H1 (cell line): ENCODE results near the gene SEMA3E. TPM values are rescaled to one million over a fixed set of nuclear protein-coding genes. Genes with fewer than 3 reads are reported as not detected.

Experiments used
- CTCF ChIA-PET: fragments of 300-600 bp; sonication (Branson Sonifier 250); formaldehyde crosslinking; loops from one replicate; lab custom pipeline; 2021; ENCODE audit not compliant: partially characterized antibody; lab: Charles Lee
- POLR2A ChIA-PET: fragments of 300-600 bp; sonication (Branson Sonifier 250); formaldehyde crosslinking; loops from one replicate; lab custom pipeline; 2021; ENCODE audit warnings: inconsistent platforms; ENCODE audit not compliant: partially characterized antibody; lab: Charles Lee
- DNase-seq, 2 experiments: peaks; one replicate each; pipeline versions ENCODE4 v3.0.0 to v3.0.0-alpha.2; 2010 to 2022; ENCODE audit warnings: low spot score in 2 of 2, low read depth in 1 of 2, mixed read lengths in 1 of 2
- FAIRE-seq: peaks from 2 replicates; lab custom pipeline; 2011; peaks lifted over from hg19 to GRCh38; lab: Jason Lieb, UNC
- H2AFZ ChIP-seq: 2 replicates; pipeline ENCODE4 v1.8.1; 2012; ENCODE audit warnings: low read length, inconsistent platforms
- H2AK5ac ChIP-seq: 2 replicates; pipeline ENCODE4 v1.6.1; 2013; ENCODE audit warnings: low read depth, low read length
- H2BK120ac ChIP-seq: replicated peaks from 2 replicates; pipeline ENCODE3; 2013; ENCODE audit warnings: low read depth, low read length, inconsistent platforms
- H2BK12ac ChIP-seq: 2 replicates; pipeline ENCODE4 v1.6.1; 2013; ENCODE audit warnings: low read depth, low read length
- H2BK15ac ChIP-seq: 2 replicates; pipeline ENCODE4 v1.6.1; 2013; ENCODE audit warnings: low read length
- H2BK20ac ChIP-seq: 2 replicates; pipeline ENCODE4 v1.6.1; 2013; ENCODE audit warnings: low read length
- H2BK5ac ChIP-seq: 2 replicates; pipeline ENCODE4 v1.6.1; 2013; ENCODE audit warnings: low read depth, low read length
- H3K14ac ChIP-seq: 2 replicates; pipeline ENCODE4 v1.6.1; 2013; ENCODE audit warnings: inconsistent platforms; ENCODE audit not compliant: insufficient read length
- H3K18ac ChIP-seq: 2 replicates; pipeline ENCODE4 v1.6.1; 2013; ENCODE audit warnings: low read length; ENCODE audit errors: extremely low read depth
- H3K23ac ChIP-seq: 2 replicates; pipeline ENCODE4 v1.6.1; 2013; ENCODE audit warnings: inconsistent platforms; ENCODE audit not compliant: insufficient read length
- H3K23me2 ChIP-seq: 2 replicates; pipeline ENCODE4 v1.6.1; 2013; ENCODE audit warnings: low read depth, low read length
- H3K27ac ChIP-seq: 2 replicates; pipeline ENCODE4 v1.6.1; 2011; ENCODE audit warnings: low read depth, low read length, inconsistent platforms
- H3K27me3 ChIP-seq, 4 experiments: replicated peaks in 1 of 4; 1 replicate in 1 of 4; 2 replicates in 3 of 4; pipeline versions ENCODE4 v1.6.1 to v1.8.1; 2011 to 2013; ENCODE audit warnings: low read length in 3 of 4, mild to moderate bottlenecking in 3 of 4, inconsistent platforms in 2 of 4, mixed read lengths in 2 of 4, moderate library complexity in 1 of 4; ENCODE audit not compliant: control insufficient read depth in 3 of 4, insufficient read depth in 3 of 4; ENCODE audit errors: extremely low read depth in 1 of 4
- H3K36me3 ChIP-seq, 4 experiments: 2 replicates each; pipeline versions ENCODE4 v1.6.1 to v1.8.1; 2011 to 2013; ENCODE audit warnings: mild to moderate bottlenecking in 4 of 4, low read length in 3 of 4, moderate library complexity in 2 of 4, control low read depth in 1 of 4, inconsistent platforms in 1 of 4; ENCODE audit not compliant: insufficient read depth in 4 of 4, control insufficient read depth in 2 of 4
- H3K4ac ChIP-seq: replicated peaks from 2 replicates; pipeline ENCODE3; 2013; ENCODE audit warnings: low read length, low read depth, mixed read lengths, inconsistent platforms; ENCODE audit not compliant: insufficient read length
- H3K4me1 ChIP-seq, 4 experiments: replicated peaks in 1 of 4; 1 replicate in 1 of 4; 2 replicates in 3 of 4; pipeline versions ENCODE4 v1.6.1 to v1.8.1; 2011 to 2013; ENCODE audit warnings: low read length in 3 of 4, inconsistent platforms in 2 of 4, mixed read lengths in 1 of 4; ENCODE audit not compliant: insufficient read depth in 4 of 4, control insufficient read depth in 3 of 4
- H3K4me2 ChIP-seq, 2 experiments: 2 replicates each; pipeline versions ENCODE4 v1.6.1 to v1.8.1; 2011 to 2013; ENCODE audit warnings: low read depth in 2 of 2, low read length in 2 of 2, control low read depth in 1 of 2, inconsistent platforms in 1 of 2, mild to moderate bottlenecking in 1 of 2; ENCODE audit not compliant: insufficient read depth in 1 of 2
- H3K4me3 ChIP-seq, 4 experiments: fragments of 200-600, 300-600 bp in 1 of 4; sonication (generic), shearing (Covaris generic), sonication (Bioruptor Twin) in 1 of 4; 2 replicates each; pipeline versions ENCODE4 v1.5.1 to v1.8.1; 2011 to 2016; ENCODE audit warnings: low read length in 4 of 4, low read depth in 3 of 4, control low read depth in 2 of 4, inconsistent platforms in 2 of 4, mild to moderate bottlenecking in 2 of 4, mixed read lengths in 1 of 4, moderate library complexity in 1 of 4; ENCODE audit not compliant: insufficient read depth in 2 of 4; ENCODE audit errors: extremely low read depth in 1 of 4
- H3K56ac ChIP-seq: replicated peaks from 2 replicates; pipeline ENCODE3; 2013; ENCODE audit warnings: low read depth, mild to moderate bottlenecking, mixed read lengths, low read length, inconsistent platforms; ENCODE audit not compliant: insufficient read length
- H3K79me1 ChIP-seq: 2 replicates; pipeline ENCODE4 v1.6.1; 2013; ENCODE audit warnings: low read depth, low read length, control low read depth
- H3K79me2 ChIP-seq, 2 experiments: 2 replicates each; pipeline versions ENCODE4 v1.6.1 to v1.8.1; 2012 to 2013; ENCODE audit warnings: low read length in 2 of 2, mild to moderate bottlenecking in 2 of 2, inconsistent platforms in 1 of 2; ENCODE audit not compliant: insufficient read depth in 2 of 2, control insufficient read depth in 1 of 2
- H3K9ac ChIP-seq, 4 experiments: replicated peaks in 1 of 4; 1 replicate in 1 of 4; 2 replicates in 3 of 4; pipeline versions ENCODE4 v1.6.1 to v1.8.1; 2011 to 2013; ENCODE audit warnings: low read depth in 3 of 4, low read length in 3 of 4, control low read depth in 2 of 4, mild to moderate bottlenecking in 2 of 4, moderate library complexity in 2 of 4, inconsistent platforms in 1 of 4; ENCODE audit errors: extremely low read depth in 1 of 4
- H3K9me3 ChIP-seq, 2 experiments: 2 replicates each; pipeline versions ENCODE4 v1.6.1 to v1.8.1; 2012 to 2013; ENCODE audit warnings: mild to moderate bottlenecking in 2 of 2, moderate library complexity in 2 of 2, control low read depth in 1 of 2, inconsistent platforms in 1 of 2, low read depth in 1 of 2, low read length in 1 of 2, mixed read lengths in 1 of 2; ENCODE audit not compliant: insufficient read depth in 2 of 2
- H4K20me1 ChIP-seq, 2 experiments: replicated peaks in 1 of 2; 2 replicates each; pipeline versions ENCODE3 to v1.8.1; 2011 to 2013; ENCODE audit warnings: inconsistent platforms in 2 of 2, low read length in 2 of 2, mild to moderate bottlenecking in 1 of 2; ENCODE audit not compliant: insufficient read depth in 2 of 2, control insufficient read depth in 1 of 2
- H4K5ac ChIP-seq: 2 replicates; pipeline ENCODE4 v1.6.1; 2013; ENCODE audit warnings: low read length, low read depth, mixed read lengths, inconsistent platforms; ENCODE audit not compliant: insufficient read length
- H4K8ac ChIP-seq: 2 replicates; pipeline ENCODE4 v1.8.0; 2013; ENCODE audit warnings: mild to moderate bottlenecking, moderate library complexity, low read length, inconsistent platforms; ENCODE audit not compliant: insufficient read depth; ENCODE audit errors: extremely low read depth
- H4K91ac ChIP-seq: replicated peaks from 2 replicates; pipeline ENCODE3; 2013; ENCODE audit warnings: low read length, mixed read lengths, inconsistent platforms; ENCODE audit not compliant: insufficient read length
- JUN ChIP-seq: IDR thresholded peaks from 2 replicates; pipeline ENCODE4 v1.6.1; 2011; ENCODE audit warnings: low read depth, mild to moderate bottlenecking, improper control_type of control experiment, low read length
- SIN3A ChIP-seq, 2 experiments: IDR thresholded peaks in 1 of 2; conservative IDR thresholded peaks in 1 of 2; 2 replicates each; pipeline ENCODE4 v1.6.1; 2011 to 2012; ENCODE audit warnings: low read length in 2 of 2, improper control_type of control experiment in 1 of 2, low read depth in 1 of 2, mild to moderate bottlenecking in 1 of 2
- TEAD4 ChIP-seq: IDR thresholded peaks from 2 replicates; pipeline ENCODE4 v1.6.1; 2012; ENCODE audit warnings: low read depth, low read length, inconsistent platforms, mixed read lengths
- WGBS, 2 experiments: shearing (Covaris generic) in 1 of 2; methylation state at CpG; one replicate each; pipeline versions ENCODE4 v1.1.6 to v1.1.7; 2013 to 2015; ENCODE audit warnings: low lambda C conversion rate in 2 of 2, mixed read lengths in 2 of 2, inconsistent platforms in 1 of 2, low coverage in 1 of 2, missing lambda C conversion rate in 1 of 2; ENCODE audit not compliant: insufficient replicate concordance in 2 of 2, insufficient coverage in 1 of 2, insufficient read length in 1 of 2; ENCODE audit errors: extremely low coverage in 1 of 2, missing lambda C conversion rate in 1 of 2; 5-methylcytosine and 5-hydroxymethylcytosine counted together
- polyA plus RNA-seq, 7 experiments: library from polyadenylated mRNA; depleted of rRNA in 3 of 7; stranded (reverse) in 5 of 7; unstranded in 2 of 7; fragments of >200 nt in 5 of 7; fragments of 200-250 nt in 2 of 7; gene quantifications; 1 replicate in 5 of 7; 2 replicates in 1 of 7; 4 replicates in 1 of 7; pipeline versions ENCODE4 v1.2.1 to v1.2.3, GENCODE V29; 2011 to 2013; ENCODE audit warnings: missing spikeins in 2 of 7, mixed read lengths in 2 of 7
- total RNA-seq: library from RNA; stranded (reverse); fragmentation: NEBNext Ultra II Directional; extraction: Animal tissue kit (Norgen Biotek cat#: 25700); gene quantifications from 2 replicates; pipeline ENCODE4 v1.2.1, GENCODE V29; 2021

The SEMA3E gene
- total and polyA plus RNA-seq, 2 of the 8 experiments (the other 6 are each of a cell fraction or from before 2014, with no cell fraction given): 0.93 to 0.94 TPM

DNA sequence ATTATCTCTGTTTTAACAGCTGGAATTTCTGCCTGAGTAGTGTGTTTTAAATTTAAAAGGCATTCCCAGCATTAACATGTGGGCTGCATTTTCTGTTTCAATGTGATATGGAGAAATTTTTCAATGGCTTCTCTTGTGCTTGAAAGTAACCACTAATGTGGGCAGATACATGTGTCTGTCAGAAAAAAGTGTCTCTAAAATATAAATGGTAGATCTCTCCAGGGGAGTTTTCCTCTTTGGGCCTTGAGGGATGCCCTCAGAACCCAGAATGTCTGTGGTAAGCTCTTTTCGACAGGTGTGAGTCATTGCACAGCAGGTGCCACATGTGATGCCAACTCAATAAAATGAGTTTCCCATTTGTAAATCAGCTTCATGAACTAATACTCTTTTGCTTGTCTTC lies 221.1 kb downstream of the SEMA3E start:
- Histone ChIP-seq H4K5ac (peak overlapping the region; percentile 78), H3K23me2 (no peaks in the 10 kb centered on the region), H2BK20ac (no peak overlapping the region), H3K79me2 (no peaks in the 10 kb centered on the region), H2BK12ac (no peak overlapping the region), H4K8ac (no peak overlapping the region), H3K56ac (no peak overlapping the region), H3K18ac (no peak overlapping the region), H4K91ac (no peak overlapping the region), H3K27me3 (no peaks in the 10 kb centered on the region), H2BK120ac (no peak overlapping the region), H3K79me1 (no peaks in the 10 kb centered on the region), H4K20me1 (no peaks in the 10 kb centered on the region), H3K23ac (no peak overlapping the region), H3K36me3 (no peaks in the 10 kb centered on the region), H3K27ac (no peak overlapping the region), H3K4ac (no peak overlapping the region), H3K9ac (no peak overlapping the region), H2AK5ac (no peak overlapping the region), H2BK15ac (no peak overlapping the region), H2AFZ (no peak overlapping the region), H2BK5ac (peak overlapping the region; percentile 63; the same call in 1 of the 2 replicates), H3K9me3 (no peaks in the 10 kb centered on the region), H3K4me2 (peak overlapping the region; percentile 4 to 45; a peak in 2 of 4 replicates), H3K14ac (no peak overlapping the region), H3K4me1 (peaks cover 0 to 17% (median 5%) of the 10 kb centered on the region in 4 experiments; a peak in 5 of 7 replicates), H3K4me3 (peak overlapping the region in 1 of 4 experiments; percentile 22; a peak in 1 of 8 replicates)
- FAIRE-seq: peak; percentile 48
- POLR2A ChIA-PET: interaction anchor here (0.7 to 8.1 kb wide), 10 partner anchors 12 to 87 kb away, joined by 3 to 80 read pairs (median 4); no protein-coding TSS in a partner anchor
- 20% methylated on average over 1 of the region's 1 CpG; no CpG with 5 or more reads in 1 of the 2 experiments for WGBS, 2 experiments
- DNase-seq: no peak
- CTCF ChIA-PET: interaction anchor here (0.9 to 2.3 kb wide), 7 partner anchors 9 to 84 kb away, joined by 3 to 13 read pairs (median 4); no protein-coding TSS in a partner anchor
- TF ChIP-seq JUN (peak; percentile 60), TEAD4 (0 out of 2 replicates have a peak, but pooled peaks have one; percentile 21), SIN3A (conservative IDR thresholded peaks at IDR 0.05 in 1 of 2, IDR thresholded peaks at IDR 0.05 in 1 of 2; ENCODE audit: low read depth in 1 of 2, low read length in 2 of 2) (peak in 1 of 2 experiments; percentile 27; a peak in 1 of 4 replicates)
